B cell (primary cell): Measurements from ENCODE around the gene WASF3. TPM values are rescaled to one million over a fixed set of nuclear protein-coding genes. Genes with fewer than 3 reads are reported as not detected.

ENCODE experiments used
- ATAC-seq: fragments of 200-7000 bp; cut with Tn5 transposase; one replicate; pipeline ENCODE4 v1.10.0; 2021; ENCODE audit warnings: low read depth, mild to moderate bottlenecking, moderate number of reproducible peaks, moderate library complexity
- CTCF ChIA-PET: fragments of 350-600 bp; sonication (Branson Sonifier 250); formaldehyde crosslinking; loops from one replicate; lab custom pipeline; 2021; ENCODE audit warnings: antibody characterized with exemption, inconsistent platforms; lab: Charles Lee
- POLR2A ChIA-PET: fragments of 350-600 bp; sonication (Branson Sonifier 250); formaldehyde crosslinking; loops from one replicate; lab custom pipeline; 2021; ENCODE audit warnings: antibody characterized with exemption; lab: Charles Lee
- DNase-seq: peaks from one replicate; pipeline ENCODE4 v3.0.0; 2013
- H2AFZ ChIP-seq: 2 replicates; pipeline ENCODE4 v1.6.1; 2012; ENCODE audit warnings: mild to moderate bottlenecking, low read depth, low read length; ENCODE audit not compliant: insufficient read depth, poor library complexity, severe bottlenecking
- H3K27ac ChIP-seq, 2 donors: 1 replicate in 1 of 2; 2 replicates in 1 of 2; pipeline ENCODE4 v1.5.1; 2012 to 2013; ENCODE audit warnings: low read length in 2 of 2, mild to moderate bottlenecking in 2 of 2, moderate library complexity in 1 of 2
- H3K27me3 ChIP-seq, 4 experiments: fragments of 200-600 bp in 1 of 4; sonication (generic) in 1 of 4; replicated peaks in 1 of 4; 1 replicate in 2 of 4; 2 replicates in 2 of 4; pipeline versions ENCODE4 v1.6.1 to v1.7.0; 2013 to 2016; ENCODE audit warnings: low read length in 3 of 4, mild to moderate bottlenecking in 2 of 4, mixed read lengths in 1 of 4, moderate library complexity in 1 of 4; ENCODE audit not compliant: insufficient read depth in 4 of 4, control insufficient read depth in 3 of 4; ENCODE audit errors: control extremely low read depth in 1 of 4
- H3K36me3 ChIP-seq, 2 experiments: replicated peaks in 1 of 2; 1 replicate in 1 of 2; 2 replicates in 1 of 2; pipeline versions ENCODE4 v1.6.1 to v1.7.1; 2013; ENCODE audit warnings: low read length in 1 of 2; ENCODE audit not compliant: insufficient read depth in 2 of 2, control insufficient read depth in 1 of 2; ENCODE audit errors: control extremely low read depth in 1 of 2, extremely low read depth in 1 of 2
- H3K4me1 ChIP-seq, 2 donors: fragments of 200-600 bp in 1 of 2; sonication (generic) in 1 of 2; 1 replicate in 1 of 2; 2 replicates in 1 of 2; pipeline versions ENCODE4 v1.5.1 to v1.6.1; 2013 to 2017; ENCODE audit warnings: low read length in 2 of 2; ENCODE audit not compliant: control insufficient read depth in 2 of 2, insufficient read depth in 2 of 2
- H3K4me2 ChIP-seq: replicated peaks from 2 replicates; pipeline ENCODE3; 2012; ENCODE audit warnings: mild to moderate bottlenecking, low read depth, low read length; ENCODE audit not compliant: poor library complexity, severe bottlenecking
- H3K4me3 ChIP-seq, 5 experiments: fragments of 200-600 bp in 1 of 5; sonication (generic) in 1 of 5; 1 replicate in 3 of 5; 2 replicates in 2 of 5; pipeline versions ENCODE4 v1.5.1 to v1.7.0; 2011 to 2016; ENCODE audit warnings: low read length in 4 of 5, mild to moderate bottlenecking in 4 of 5, low read depth in 2 of 5, control low read depth in 1 of 5, moderate library complexity in 1 of 5; ENCODE audit not compliant: insufficient read depth in 1 of 5; ENCODE audit errors: control extremely low read depth in 1 of 5, extremely low read depth in 1 of 5
- H3K79me2 ChIP-seq: fragments of 200-600 bp; sonication (generic); one replicate; pipeline ENCODE4 v1.6.0; 2016; ENCODE audit warnings: low read length; ENCODE audit not compliant: control insufficient read depth, insufficient read depth
- H3K9ac ChIP-seq: fragments of 200-600 bp; sonication (generic); 2 replicates; pipeline ENCODE4 v1.6.1; 2017; ENCODE audit warnings: mild to moderate bottlenecking, low read length, moderate library complexity
- H3K9me3 ChIP-seq, 3 donors: one replicate each; pipeline versions ENCODE4 v1.6.1 to v1.7.1; 2013; ENCODE audit warnings: low read length in 2 of 3; ENCODE audit not compliant: control insufficient read depth in 2 of 3, insufficient read depth in 1 of 3; ENCODE audit errors: control extremely low read depth in 1 of 3
- H4K20me1 ChIP-seq: 2 replicates; pipeline ENCODE4 v1.6.0; 2012; ENCODE audit warnings: mild to moderate bottlenecking, low read length; ENCODE audit not compliant: insufficient read depth, control insufficient read depth, poor library complexity, severe bottlenecking
- H3K27ac Mint-ChIP-seq: one replicate; pipeline ENCODE4 v1.8.0; 2021; ENCODE audit warnings: mixed read lengths
- H3K27me3 Mint-ChIP-seq: one replicate; pipeline ENCODE4 v1.8.0; 2021; ENCODE audit warnings: mixed read lengths
- H3K4me1 Mint-ChIP-seq: one replicate; pipeline ENCODE4 v1.8.0; 2021; ENCODE audit warnings: mixed read lengths
- H3K4me3 Mint-ChIP-seq: one replicate; pipeline ENCODE4 v1.8.0; 2021; ENCODE audit warnings: mixed read lengths
- H3K9me3 Mint-ChIP-seq: one replicate; pipeline ENCODE4 v1.8.0; 2022; ENCODE audit warnings: mixed read lengths; ENCODE audit not compliant: insufficient read depth
- EZH2 ChIP-seq: IDR thresholded peaks from 2 replicates; pipeline ENCODE4 v1.6.1; 2012; ENCODE audit warnings: borderline replicate concordance, low read depth, mild to moderate bottlenecking, moderate library complexity, low read length; ENCODE audit not compliant: insufficient read depth, poor library complexity, severe bottlenecking
- WGBS: methylation state at CpG from one replicate; pipeline ENCODE4 v1.1.5; 2013; ENCODE audit warnings: missing lambda C conversion rate; ENCODE audit not compliant: insufficient coverage; 5-methylcytosine and 5-hydroxymethylcytosine counted together
- intact Hi-C: fragments of 100-400 bp; cut with micrococcal nuclease; formaldehyde crosslinking; loops from one replicate; pipeline ENCODE4 v1.10.0; 2022
- polyA plus RNA-seq: library from polyadenylated mRNA; depleted of rRNA; stranded (reverse); fragments of >200 nt; gene quantifications from 2 replicates; pipeline ENCODE4 v1.2.3, GENCODE V29; 2012
- total RNA-seq, 2 donors: library from RNA; stranded (reverse); fragments of 120-200 nt in 1 of 2; gene quantifications; 1 replicate in 1 of 2; 2 replicates in 1 of 2; pipeline versions ENCODE4 v1.2.3 to v1.2.4, GENCODE V29; 2013 to 2022
- TF ChIP-seq, protein P1 (sequence below): fragments of 200-600 bp; IDR thresholded peaks from one replicate; pipeline ENCODE4 v1.8.0; 2022; ENCODE audit warnings: antibody characterized with exemption, mild to moderate bottlenecking

The WASF3 gene
- total and polyA plus RNA-seq, 2 donors (not counting 1 experiment from before 2014, with no cell fraction given): 0.18 to 0.89 TPM

DNA sequence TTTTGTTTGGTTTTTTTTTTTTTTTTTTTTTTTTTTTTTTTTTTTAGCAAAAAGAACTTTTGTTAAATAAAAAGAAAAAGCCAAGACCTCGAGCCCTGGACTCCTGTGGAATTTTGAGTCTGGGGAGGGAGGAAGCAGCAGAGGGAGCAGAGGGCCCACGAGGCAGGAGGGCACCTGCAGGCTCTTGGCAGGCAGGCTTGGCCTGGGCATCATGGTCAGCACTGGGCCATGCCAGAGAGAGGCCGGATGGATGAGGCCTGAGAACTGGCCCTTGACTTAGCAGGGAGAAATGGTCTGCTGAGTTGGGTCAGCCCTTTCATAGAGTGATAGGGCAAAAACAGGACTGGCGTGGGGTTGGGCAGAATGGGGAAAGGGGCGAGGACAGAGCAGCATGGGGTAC lies 102.7 kb downstream of the WASF3 start:
- Mint-ChIP-seq H3K27ac (no peak overlapping the region), H3K4me1 (no peaks in the 10 kb centered on the region), H3K4me3 (no peak overlapping the region), H3K9me3 (no peaks in the 10 kb centered on the region), H3K27me3 (peaks cover 13% of the 10 kb centered on the region)
- ATAC-seq: no peak
- Histone ChIP-seq H3K4me2 (no peak overlapping the region), H3K36me3 (no peaks in the 10 kb centered on the region), H3K4me1 (no peaks in the 10 kb centered on the region), H3K9ac (no peak overlapping the region), H2AFZ (no peak overlapping the region), H3K9me3 (no peaks in the 10 kb centered on the region), H3K27me3 (peaks cover 0 to 10% (median 0%) of the 10 kb centered on the region in 4 experiments), H3K27ac (no peak overlapping the region), H3K4me3 (no peak overlapping the region), H4K20me1 (no peaks in the 10 kb centered on the region), H3K79me2 (no peaks in the 10 kb centered on the region)
- TF ChIP-seq EZH2: no peak
- DNase-seq: no peak
- ChIA-PET CTCF (no interaction called here), POLR2A (no interaction called here)
- WGBS: 72% methylated on average over 5 of the region's 5 CpGs
- intact Hi-C loops: no loop called here

DNA sequence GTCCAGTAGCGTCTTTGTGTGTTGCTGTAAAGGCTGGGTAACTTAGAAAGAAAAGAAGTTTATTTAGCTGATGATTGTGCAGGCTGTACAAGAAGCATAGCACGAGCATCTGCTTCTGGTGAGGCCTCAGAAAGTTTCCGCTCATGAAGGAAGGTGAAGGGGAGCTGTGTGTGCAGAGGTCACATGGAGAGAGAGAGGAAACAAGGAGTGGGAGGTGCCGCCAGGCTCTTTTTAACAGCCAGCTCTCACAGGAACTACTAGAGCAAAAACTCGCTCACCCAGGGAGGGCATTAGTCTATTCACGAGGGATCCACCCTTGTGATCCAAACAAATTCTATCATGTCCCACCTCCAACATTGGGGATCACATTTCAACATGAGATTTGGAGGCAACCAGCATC lies 103.3 kb downstream of the WASF3 start:
- no peak overlapping the region for H2AFZ ChIP-seq
- no peaks in the 10 kb centered on the region for H3K9me3 Mint-ChIP-seq
- H3K4me3 Mint-ChIP-seq: no peak overlapping the region
- WGBS: 81% methylated on average over 5 of the region's 6 CpGs
- intact Hi-C loops: no loop called here
- H3K27me3 Mint-ChIP-seq: peaks cover 13% of the 10 kb centered on the region
- H3K4me2 ChIP-seq: no peak overlapping the region
- ATAC-seq (no peak), DNase-seq (no peak)
- no peak overlapping the region for H3K9ac ChIP-seq
- H3K9me3 ChIP-seq: no peaks in the 10 kb centered on the region
- no peaks in the 10 kb centered on the region for H3K79me2 ChIP-seq
- ChIA-PET POLR2A (no interaction called here), CTCF (no interaction called here)
- no peaks in the 10 kb centered on the region for H3K36me3 ChIP-seq
- no peaks in the 10 kb centered on the region for H3K4me1 Mint-ChIP-seq
- TF ChIP-seq, protein P1, sequence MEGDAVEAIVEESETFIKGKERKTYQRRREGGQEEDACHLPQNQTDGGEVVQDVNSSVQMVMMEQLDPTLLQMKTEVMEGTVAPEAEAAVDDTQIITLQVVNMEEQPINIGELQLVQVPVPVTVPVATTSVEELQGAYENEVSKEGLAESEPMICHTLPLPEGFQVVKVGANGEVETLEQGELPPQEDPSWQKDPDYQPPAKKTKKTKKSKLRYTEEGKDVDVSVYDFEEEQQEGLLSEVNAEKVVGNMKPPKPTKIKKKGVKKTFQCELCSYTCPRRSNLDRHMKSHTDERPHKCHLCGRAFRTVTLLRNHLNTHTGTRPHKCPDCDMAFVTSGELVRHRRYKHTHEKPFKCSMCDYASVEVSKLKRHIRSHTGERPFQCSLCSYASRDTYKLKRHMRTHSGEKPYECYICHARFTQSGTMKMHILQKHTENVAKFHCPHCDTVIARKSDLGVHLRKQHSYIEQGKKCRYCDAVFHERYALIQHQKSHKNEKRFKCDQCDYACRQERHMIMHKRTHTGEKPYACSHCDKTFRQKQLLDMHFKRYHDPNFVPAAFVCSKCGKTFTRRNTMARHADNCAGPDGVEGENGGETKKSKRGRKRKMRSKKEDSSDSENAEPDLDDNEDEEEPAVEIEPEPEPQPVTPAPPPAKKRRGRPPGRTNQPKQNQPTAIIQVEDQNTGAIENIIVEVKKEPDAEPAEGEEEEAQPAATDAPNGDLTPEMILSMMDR: no peak
- TF ChIP-seq EZH2: no peak
- H3K27me3 ChIP-seq: peaks cover 0 to 7% (median 0%) of the 10 kb centered on the region in 4 experiments
- H3K27ac Mint-ChIP-seq: no peak overlapping the region
- H4K20me1 ChIP-seq: no peaks in the 10 kb centered on the region
- H3K4me3 ChIP-seq: no peak overlapping the region
- no peak overlapping the region for H3K27ac ChIP-seq
- H3K4me1 ChIP-seq: no peaks in the 10 kb centered on the region
